A172 (cell line): ENCODE results near the gene WASHC4. TPM values are rescaled to one million over a fixed set of nuclear protein-coding genes. Genes with fewer than 3 reads are reported as not detected.
"Not testable (repeated sequence)": the region's sequence is repeated elsewhere in the genome, so short reads cannot be mapped to it uniquely, and the experiment has no call there.

ENCODE experiments used
- DNase-seq: peaks from one replicate; pipeline ENCODE4 v3.0.0-alpha.2; 2015; ENCODE audit warnings: low spot score
- total RNA-seq: library from RNA; depleted of rRNA; stranded (reverse); fragments of >200 nt; shearing (Covaris generic); gene quantifications from 2 replicates; pipeline ENCODE4 v1.2.3, GENCODE V29; 2014

The WASHC4 gene
- total RNA-seq, 1 experiment from 2014 or later, result 52.1 TPM

DNA sequence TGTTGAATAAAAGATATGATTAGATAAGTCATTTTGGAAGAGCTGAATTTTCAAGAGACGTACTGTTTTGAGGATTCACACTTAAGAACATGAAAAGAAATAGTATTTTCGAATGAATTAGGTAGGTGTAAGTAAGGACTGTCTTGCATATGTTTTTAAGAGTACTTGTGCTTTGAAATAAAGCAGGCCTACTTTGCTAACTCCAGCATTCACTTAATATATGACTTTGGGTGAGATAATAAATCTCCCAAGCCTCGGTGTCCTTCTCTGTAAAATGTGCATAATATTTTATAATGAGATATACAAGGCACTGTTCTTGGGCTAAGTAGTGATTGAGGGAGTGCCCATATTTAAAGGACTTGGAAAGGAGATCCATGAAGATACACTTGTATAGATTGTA lies 54.6 kb downstream of the WASHC4 start:
- DNase-seq, result no peak

DNA sequence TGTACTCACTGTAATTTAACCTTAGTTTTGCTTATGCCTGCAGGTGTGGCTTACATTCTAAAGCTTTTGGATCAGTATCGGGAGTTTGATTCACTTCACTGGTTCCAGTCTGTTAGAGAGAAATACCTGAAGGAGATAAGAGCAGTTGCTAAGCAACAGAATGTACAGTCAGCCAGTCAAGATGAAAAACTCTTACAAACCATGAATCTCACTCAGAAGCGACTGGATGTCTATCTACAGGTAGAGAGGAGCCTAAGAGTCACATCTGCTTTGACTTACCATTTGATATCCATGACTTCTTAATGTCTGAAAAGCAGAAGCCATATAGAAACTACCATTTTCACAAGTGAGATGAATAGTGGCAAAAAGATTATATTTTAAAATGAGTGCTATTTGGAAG lies 56.5 kb downstream of the WASHC4 start:
- peak; percentile 8 for DNase-seq

DNA sequence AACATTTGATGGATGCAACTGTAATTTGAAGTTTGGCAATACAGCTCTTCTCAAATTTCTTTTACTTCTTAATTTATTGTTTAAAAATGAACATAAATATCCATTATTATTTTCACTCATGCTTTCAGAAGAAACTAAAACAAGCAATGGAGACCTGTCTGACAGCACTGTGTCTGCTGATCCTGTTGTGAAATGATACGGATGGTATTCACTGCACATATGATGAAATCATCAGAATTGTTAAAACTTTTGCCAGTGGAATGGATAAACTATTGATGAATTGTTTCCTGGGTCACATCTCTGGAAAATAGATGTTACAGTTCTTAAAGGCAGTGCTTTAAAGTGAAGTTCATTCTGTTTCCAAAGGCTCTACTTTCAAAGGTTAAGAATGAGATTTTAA lies 59.2 kb downstream of the WASHC4 start:
- no peak for DNase-seq

DNA sequence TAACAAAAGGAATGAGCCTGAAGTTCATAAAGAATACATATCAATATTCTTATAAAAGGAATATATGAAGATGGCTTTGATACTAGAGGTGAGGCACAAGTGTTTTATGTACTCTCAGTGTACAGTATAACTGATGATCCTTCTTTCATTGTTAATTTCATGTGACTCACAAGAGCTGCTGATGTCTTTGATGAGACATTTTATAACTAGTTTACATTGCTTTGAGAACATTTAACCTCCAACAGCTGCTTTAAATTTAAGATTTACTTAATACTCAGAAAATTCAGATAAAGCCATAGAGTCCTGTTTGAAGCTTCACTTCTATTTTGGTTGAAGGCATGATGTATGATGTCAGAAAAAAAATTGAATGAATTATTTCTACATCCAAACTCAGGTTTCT lies 59.8 kb downstream of the WASHC4 start:
- DNase-seq, result no peak

DNA sequence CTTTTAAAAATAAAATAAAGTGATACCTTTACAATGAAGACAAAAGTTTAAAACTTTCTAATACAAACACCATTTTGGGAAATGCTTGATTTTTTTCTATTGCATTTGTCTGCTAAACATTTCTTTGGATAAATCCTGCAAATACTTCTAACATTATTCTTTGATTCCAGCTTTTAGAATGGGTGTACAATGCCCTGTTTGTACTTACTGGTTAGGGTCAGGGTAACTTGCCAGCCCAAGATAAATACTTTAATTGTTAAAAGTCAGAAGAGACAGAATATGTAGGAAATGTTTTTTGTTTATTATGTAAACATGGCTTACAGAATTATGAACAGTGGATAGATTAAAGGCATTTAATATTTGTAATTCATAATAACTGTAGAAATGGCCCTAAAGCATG lies 60.5 kb downstream of the WASHC4 start:
- DNase-seq, result no peak

DNA sequence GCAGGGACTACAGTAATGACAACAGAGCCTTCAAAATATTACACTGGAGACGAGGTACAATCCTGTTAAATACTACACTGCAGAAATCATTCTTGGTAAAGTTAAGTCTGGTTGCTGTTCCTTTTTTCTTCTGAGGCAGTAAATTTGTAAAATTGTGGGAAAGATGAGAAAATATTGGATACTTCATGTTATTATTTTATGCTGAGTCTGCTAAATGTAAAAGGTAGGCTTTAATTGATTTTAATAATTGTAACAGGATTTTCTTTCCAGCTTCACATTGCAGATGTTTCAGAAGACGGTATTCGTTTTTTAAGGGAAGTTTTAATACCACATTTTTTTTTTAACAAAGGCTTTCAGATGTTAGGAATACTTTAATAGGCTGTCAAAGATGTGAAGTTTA lies 62.6 kb downstream of the WASHC4 start:
- DNase-seq, result no peak

DNA sequence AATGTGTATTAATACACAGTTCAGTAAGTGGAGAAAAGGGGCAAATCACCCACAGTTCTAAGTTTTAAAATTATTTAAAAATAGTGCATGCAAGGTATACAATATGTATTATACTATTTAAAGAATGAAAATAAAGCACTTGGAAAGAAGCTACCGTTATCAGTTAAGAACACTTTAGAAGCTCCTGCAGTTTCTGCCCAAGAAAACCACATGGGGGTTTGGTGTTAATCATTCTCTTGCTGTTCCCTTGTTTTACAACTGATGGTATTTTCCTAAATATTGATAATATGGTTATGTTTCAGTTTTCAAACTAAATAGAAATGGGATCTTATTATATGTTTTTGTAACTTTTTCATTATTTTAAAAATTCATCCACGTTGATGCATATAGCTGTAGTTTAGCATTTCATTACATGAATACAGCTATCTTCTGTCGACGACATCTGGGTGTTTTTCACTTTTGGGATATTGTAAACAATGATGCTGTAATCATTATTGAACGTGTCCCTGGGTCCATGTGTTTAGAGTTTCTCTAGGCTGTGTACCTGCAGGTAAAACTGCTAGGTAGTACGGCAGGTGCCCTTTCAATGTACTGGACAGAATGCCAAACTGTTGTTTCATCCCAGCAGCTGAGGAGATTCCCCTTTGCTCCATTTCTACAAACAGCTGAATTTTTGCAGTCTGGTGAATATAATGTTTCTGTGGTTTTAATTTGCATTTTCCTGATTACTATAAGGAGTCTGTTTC lies 64.3 kb downstream of the WASHC4 start:
- no peak for DNase-seq

DNA sequence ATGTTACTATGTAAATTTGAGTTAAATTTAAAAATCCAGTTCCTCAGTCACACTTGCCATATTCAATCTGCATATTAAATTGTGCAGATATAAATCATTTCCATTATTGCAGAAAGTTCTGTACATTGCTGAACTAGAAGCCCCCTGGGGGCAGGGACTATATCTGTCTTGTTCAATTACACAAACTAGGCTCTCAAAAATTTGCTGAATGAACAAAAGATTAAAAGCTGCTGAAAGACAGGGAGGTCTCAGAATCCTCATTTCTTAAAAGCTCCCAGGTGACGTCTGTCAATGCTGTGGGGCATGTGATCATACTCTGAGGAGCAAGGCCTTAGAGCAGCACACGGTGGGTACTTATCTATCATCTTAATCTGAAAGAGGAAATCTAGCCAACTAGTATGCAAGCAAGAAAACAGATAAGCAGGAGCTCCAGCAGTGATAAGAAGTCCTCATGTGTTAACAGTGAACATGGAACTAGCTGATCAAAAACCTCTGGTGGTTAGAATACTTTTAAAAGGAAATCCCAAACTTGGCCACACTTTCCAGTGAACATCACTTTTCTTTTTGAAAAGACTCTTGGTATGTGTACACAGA lies 68.0 kb downstream of the WASHC4 start:
- DNase-seq, result no peak

DNA sequence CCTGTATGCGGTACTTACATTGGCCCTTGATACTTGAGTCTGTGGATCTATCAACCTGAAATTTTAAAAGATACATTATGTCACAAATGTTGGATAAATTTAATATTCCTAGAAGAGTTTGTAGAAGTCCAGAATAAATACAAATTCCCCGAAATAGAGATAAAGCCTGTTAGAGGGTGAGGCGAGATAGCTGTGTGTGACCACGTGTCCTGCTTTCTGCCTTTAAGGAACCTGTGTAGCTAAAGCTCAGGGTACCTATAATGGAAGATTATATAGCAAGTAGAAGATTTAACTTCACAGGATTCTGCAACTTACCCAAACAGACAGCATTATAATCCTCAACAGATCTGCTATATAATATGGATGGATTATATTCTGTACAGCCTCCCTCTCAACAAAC lies 69.7 kb downstream of the WASHC4 start:
- no peak for DNase-seq

DNA sequence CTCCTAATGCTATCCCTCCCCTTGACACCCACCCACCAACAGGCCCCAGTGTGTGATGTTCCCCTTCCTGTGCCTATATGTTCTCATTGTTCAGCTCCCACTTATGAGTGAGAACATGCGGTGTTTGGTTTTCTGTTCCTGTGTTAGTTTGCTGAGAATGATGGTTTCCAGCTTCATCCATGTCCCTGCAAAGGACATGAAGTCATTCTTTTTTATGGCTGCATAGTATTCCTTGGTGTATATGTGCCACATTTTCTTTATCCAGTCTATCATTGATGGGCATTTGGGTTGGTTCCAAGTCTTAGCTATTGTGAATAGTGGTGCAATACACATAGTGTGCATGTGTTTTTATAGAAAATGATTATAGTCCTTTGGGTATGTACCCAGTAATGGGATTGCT lies 71.6 kb downstream of the WASHC4 start:
- not testable (repeated sequence) for DNase-seq

DNA sequence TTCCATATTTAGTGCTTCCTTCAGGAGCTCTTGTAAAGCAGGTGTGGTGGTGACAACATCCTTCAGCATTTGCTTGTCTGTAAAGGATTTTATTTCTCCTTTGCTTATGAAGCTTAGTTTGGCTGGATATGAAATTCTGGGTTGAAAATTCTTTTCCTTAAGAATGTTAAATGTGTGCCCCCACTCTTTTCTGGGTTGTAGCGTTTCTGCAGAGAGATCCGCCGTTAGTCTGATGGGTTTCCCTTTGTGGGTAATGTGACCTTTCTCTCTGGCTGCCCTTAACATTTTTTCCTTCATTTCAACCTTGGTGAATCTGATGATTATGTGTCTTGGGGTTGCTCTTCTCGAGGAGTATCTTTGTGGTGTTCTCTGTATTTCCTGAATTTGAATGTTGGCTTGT lies 75.9 kb downstream of the WASHC4 start:
- not testable (repeated sequence) for DNase-seq

DNA sequence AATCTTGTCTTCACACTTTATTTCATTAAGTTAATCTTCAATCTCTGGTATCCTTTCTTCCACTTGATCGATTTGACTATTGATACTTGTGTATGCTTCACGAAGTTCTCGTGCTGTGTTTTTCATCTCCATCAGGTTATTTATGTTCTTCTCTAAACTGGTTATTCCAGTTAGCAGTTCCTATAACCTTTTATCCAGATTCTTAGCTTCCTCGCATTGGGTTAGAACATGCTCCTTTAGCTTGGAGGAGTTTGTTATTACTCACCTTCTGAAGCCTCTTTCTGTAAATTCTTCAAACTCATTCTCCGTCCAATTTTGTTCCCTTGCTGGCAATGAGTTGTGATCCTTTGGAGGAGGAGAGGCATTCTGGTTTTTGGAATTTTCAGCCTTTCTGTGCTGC lies 76.4 kb downstream of the WASHC4 start:
- DNase-seq, result not testable (repeated sequence)

DNA sequence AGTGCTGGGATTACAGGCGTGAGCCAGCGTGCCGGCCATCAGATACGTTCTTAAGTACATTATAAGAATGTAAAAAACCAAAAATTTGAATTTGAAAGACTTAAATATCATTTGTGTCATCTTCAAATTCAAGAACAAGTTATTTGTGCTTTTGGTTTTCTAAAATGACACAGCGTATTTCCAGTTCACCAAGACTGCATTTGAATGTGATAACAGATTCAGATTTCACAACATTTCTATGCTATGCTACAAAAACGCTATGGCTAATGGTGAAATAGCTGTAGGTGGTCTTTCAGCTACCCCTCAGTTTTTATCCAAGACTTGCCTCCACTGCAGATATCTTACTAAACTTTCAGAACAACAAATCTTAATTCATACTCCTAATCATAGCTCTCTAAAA lies 81.8 kb downstream of the WASHC4 start:
- DNase-seq, result no peak

DNA sequence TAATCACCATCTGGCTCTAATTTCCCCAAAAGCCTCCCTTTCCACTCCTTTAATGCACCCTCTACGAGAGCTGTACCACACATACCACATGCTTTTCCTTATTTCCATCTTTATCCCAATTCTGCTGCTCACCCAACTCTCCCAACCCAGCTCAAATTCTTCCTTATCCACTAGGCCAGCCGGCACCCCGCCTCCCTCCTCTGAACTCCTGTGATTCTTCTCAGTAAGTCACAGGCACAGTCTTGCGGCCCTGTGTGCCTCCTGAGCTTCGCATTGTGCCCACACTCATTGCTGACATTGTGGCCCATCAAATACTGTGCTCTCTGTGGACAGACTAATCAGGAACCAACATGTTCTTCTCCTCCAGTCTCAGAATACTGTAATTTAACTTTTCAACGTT lies 83.0 kb downstream of the WASHC4 start:
- no peak for DNase-seq

DNA sequence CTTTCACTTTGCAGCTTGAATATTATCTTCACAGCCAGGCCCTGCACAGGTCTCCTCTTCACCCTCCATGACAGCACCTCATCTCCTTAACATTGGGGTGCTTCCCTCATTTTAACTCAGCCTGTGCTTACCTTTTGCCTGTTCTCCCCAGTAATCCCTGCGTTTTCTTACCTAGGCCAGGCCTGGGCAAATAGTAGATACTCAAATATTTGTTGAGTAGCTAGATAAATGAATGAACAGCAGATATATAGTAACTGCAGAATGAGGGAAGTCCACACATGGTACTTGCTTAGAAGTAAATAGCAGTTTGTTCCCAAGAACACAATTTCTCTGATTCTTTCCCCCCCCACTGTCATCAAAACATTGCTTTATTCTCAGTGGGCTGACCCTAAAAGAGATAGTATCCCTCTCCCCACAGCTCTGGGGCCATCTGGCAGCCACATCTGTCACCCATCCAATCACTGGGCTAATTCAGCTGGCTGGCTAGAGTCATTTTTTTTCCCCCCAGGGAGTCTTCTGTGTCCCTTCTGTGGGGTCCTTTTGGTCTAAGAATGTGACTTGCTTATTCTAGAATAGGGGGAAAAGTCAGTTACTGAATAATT lies 85.2 kb downstream of the WASHC4 start:
- no peak for DNase-seq

DNA sequence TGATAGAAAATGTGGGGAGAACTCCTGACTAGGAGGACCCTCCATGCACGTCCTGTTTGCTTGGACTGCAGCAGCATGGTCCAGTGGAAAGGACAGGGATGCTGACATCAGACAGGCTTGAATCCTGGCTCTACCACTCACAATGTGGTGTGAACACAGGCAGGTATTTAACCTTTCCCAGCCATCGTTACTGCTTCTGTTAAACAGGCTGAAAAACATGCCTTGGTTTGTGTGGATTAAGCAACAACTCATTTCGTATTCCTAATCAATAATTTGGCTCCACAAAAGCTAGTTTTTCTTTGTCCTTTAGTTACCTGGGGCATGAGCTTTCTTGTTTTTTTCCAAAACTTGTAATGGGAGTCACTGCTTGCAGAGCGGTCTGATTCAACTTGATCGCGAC lies 87.4 kb downstream of the WASHC4 start:
- DNase-seq, result no peak

DNA sequence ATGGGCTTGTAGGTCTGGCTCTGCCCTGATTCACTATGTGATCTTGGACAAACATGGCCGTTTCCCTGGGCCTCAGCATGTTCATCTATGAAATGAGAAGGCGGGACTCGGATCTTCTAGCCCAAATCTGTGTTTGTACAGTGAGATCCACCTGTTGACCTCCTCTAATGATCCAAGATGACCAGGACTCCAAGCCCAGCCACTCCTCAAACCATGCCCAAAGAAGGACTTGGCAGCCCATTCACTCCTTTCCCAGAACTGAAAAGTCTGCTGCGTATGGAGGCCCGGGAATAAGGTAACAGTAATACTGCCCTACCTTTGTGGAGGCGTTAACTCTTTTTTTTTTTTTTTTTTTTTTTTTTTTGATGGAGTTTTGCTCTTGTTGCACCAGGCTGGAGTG lies 88.6 kb downstream of the WASHC4 start:
- no peak for DNase-seq

DNA sequence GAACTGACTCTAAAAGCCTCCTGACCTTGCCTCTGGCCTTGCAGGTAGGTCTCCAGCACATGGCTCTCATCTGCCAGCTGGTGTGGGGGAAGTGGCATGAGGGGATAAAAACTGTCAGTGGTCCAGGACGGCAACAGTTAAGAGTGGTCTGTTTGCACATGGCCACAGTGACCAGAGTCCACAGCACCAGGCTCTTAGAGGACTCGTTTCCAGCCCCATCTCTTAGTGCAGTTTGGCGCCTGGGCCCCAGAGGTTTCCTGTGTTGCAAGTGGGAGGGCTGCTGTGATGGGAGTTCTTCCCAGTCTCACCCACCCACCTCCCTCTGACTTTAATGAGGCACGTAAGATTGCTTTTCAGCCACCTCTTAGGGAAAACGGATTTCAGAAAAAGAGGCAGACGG lies 91.4 kb downstream of the WASHC4 start:
- no peak for DNase-seq

DNA sequence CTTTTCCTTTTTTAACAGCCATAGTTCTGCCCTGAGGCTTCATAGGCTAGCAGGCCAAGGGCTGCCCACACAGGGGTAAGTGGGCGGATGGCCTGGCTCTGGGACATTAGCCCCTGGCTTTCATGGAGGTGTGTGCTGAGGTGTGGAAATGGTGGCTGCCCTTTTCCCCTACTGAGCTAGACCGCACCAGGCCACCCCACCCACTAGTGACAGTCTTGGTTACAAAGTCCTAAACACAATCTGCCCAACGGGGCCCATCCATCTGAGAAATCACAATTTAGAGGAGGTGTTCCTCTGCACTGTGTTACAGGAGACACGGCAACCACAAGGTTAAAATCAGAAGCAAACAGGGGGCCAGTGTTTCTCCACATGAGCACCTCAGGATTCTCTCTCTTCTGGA lies 92.9 kb downstream of the WASHC4 start:
- no peak for DNase-seq

DNA sequence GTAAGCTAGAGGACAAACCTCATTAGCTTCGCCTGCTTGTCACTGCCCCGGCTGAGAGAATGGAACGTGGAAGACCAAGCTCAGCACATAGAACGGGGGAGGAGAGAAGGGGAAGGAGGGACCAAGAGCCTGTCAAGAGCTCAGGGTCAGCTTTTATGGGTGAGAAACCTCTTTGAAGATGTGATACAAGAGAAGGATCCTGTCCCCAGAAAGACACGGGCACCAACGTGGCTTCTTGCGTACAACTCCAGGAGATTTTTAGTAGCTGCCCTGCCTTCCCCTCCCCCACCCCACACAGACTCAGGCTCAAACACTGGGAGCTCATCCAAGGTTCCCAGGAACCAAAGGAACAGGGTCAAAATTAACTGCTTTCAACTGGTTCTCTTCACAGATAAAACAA lies 93.8 kb downstream of the WASHC4 start:
- no peak for DNase-seq

DNA sequence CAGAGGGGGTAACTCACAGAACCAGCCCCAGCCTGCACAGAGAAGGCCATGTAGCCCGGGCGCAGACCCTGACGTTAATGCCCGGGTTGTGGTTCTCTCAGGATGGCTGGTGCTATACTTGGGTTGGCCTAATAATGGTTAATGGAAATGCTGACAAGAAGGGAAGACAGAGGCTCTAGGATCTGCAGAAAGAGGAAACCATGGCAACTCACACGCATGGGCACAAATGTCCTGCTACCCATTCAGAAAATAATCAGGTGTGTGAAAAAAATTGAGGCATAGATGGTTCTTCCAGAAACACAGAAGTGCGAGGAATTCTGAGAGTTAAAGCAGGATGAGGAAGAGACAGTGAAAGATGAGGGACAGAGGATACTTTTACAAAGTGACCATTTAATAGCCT lies 94.7 kb downstream of the WASHC4 start:
- no peak for DNase-seq

DNA sequence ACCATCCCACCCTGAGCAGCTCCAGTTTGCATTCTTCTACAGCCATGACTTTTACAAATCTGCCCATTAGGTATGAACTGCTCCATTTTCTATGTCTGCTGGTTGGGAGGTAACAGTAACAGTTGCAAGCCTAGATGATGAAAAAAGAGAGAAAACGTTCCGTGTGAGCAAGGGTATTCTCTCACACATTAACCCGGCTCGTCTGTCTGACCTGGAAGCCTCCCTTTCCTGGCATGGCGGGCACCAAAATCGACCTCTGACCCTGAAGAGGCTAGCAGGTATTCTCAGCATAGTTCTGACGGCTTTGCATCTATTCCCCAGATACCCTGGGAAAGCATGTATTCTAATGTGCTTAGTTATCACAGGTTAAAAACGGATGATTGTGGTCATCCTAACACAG lies 96.6 kb downstream of the WASHC4 start:
- no peak for DNase-seq

DNA sequence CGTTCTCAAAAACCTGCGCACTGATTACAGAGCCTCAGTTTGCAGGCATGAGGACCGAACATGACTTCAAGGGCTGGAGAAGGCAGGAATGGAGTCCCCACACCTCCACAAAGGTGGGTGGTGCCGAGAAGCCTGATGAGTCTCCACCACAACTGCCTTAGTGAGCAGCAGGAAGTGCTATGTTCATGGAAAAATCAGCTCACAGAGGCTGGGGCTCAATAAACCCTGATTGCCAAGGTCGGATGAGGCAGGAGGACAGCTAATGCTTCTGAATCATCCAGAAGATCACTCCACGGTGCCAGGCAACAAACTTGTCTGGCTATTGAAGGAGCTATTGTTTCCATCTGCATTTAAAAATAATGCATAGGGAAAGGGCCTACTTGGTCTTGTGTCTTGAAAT lies 97.4 kb downstream of the WASHC4 start:
- DNase-seq, result peak; percentile 46
